NOMO-1 treated with DMSO at 0.1 percent for 48 hours (cell line): ENCODE measurements around the gene LRRC28.
"Not testable (repeated sequence)": the region's sequence is repeated elsewhere in the genome, so short reads cannot be mapped to it uniquely, and the experiment has no call there.

Source experiments
- DNase-seq: peaks from one replicate; lab custom pipeline; 2025; ENCODE audit not compliant: unreplicated experiment; lab: John Stamatoyannopoulos, UW

The LRRC28 gene

DNA sequence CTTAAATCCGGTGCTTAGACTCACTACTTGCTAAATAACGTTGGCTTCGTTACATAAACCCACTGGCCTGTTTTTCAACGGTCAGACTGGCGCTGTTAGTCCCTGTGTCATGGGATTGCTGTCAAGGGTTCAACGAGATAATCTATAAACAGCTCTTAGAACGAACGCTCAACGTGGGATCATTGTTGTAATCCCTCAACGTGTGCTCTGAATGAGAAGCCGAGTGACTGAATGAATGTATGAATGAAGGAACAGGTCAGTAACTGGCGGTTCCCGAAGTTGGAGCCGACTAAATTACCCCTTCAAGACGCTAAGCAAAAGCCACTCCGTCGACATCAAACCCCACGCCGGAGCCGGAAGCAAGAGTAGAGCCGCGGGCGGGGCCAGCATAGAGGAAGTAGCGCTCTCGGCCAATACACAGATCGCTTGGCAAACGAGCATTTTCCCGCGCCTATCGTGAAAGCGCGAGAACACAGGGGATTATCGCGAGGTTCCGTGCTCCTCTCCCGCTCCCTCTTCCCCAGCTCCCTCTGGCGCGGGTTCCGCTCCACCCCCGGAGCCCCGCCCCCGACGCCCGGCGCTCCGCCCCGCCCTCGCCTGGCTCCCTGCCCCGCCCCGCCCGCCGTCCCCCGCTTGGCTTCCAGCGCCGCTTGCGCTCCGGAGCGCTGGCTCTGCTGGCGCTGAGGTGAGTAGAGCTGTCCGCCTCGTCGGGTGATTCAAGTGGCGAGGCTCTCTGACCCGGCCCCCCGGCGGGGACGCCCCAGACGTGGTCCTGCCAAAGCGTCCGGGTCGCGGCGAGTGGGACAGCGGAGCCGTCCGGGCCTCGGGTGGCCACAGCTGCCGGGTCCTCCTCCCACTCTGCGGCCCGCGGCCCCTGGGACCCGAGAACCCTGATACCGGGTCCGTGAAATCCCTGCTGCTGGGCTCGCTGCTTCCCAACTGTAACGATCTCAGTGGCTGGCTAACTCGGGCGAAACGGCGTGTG lies at the start of gene LRRC28:
Gene LRRC28, plus strand, starts transcription at position 625 of the 985 bp plus-strand sequence. CDS start 4,477 bp downstream, outside the sequence.
- DNase-seq, result peak; percentile 98

DNA sequence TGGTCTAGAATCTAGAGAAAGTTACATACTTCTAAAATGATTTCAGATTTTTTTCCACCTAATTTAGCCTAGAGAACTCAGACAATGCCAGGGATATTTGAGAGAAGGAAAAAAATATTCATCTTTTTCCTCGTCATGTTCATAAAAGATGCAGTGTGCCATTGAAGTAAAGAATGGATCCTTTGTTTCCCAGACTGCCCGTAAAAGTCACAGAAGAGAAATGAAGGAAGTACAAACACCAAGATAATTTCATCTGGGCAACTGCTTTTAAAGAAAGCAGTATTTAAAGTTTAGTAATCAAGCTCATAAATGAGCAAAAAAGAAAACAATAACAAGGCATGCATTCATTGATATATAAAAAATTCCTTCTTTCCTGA lies 49.1 kb upstream of the LRRC28 start:
- no peak for DNase-seq

- DNase-seq, result no peak
Observed at GRCh38 chr15:99207672-99208071, 43.6 kb upstream of the LRRC28 start.

DNA sequence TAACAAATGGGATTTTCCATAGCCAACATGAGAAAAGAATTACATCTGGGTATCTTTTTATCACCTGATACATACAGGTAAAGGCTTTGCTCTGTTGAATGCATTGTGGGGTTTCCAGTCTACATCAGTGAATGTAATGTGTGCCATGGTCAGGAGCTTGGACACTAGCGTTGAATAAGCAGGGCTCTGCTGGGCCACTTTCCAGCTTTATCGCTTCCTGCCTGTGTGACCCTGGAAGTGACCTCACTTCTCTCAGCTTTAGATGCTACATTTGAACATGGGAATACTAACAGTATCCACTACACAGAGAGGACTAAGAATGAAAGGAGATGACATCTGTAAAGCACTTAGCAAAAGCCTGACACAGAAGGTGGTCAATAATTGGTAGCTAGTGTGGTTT lies 42.0 kb upstream of the LRRC28 start:
- no peak for DNase-seq

DNA sequence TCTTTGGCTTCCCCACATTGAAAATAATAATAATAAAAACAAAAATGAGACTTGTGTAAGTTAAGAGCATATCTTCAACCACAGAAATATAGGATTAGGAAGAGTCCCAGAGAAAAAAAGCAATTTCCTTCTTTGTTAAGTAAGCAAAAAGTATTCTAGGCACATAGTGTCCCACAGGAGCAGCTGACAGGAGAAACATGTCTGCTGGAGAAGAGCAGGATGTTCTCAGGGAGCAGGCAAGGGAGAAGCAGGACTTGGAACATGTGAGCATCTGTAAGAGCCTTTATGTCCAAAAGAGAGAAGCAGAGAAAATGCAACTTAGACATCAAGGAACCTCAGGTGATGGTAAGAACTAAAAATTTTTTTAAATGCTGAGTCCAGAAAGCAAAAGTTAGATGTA lies 40.9 kb upstream of the LRRC28 start:
- no peak for DNase-seq

GRCh38 chr15:99211926-99212325 lies 39.4 kb upstream of the LRRC28 start:
- no peak for DNase-seq

DNA sequence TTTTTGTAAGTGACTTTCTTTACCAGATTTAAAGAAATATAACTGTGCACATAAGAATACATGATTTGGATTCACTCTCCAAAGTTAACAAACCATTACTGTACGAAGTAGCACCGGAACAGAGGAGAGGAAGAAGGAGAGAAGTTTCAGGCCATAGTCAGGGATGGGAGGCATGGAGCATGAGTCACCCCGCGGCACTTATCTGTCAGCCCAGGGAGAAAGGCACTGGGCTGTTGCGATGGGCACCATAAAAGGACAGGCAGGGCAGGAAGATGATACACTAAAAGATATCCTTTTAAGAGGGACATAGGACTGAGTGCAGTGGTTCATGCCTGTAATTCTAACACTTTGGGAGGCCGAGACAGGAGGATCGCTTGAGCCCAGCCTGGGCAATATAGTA lies 38.9 kb upstream of the LRRC28 start:
- DNase-seq, result no peak

DNA sequence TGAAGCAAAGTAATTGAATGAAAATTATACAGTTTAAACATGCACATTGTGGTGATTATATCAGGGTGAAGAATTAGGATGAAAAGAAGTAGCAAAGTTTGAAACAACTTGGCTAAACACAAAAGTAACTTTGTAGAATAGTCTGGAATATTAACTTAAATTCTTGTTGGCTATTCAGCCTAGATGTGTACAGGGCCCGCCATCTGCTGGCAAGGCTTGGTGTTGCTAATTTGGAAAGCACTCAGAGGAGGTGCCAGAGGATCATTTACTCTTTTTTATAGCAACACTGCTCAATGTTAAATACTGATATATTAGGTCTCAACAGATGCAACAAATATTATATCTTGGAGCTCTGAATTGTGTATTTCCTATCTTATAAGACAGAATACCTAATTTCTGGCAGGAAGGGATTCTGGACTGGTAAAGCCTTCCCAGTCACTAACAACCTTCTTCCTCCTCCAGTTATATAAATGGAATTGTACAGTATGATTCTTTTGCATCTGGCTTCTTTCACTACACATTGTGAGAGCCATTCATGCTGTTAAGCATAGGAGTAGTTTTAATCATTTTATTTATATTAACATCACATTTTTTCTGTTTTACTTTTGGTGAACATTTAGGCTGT lies 38.0 kb upstream of the LRRC28 start:
- peak; percentile 6 for DNase-seq

- DNase-seq, result no peak
Observed at GRCh38 chr15:99224372-99225214, 26.7 kb upstream of the LRRC28 start.

- no peak for DNase-seq
Observed at GRCh38 chr15:99226802-99227201, 24.5 kb upstream of the LRRC28 start.

GRCh38 chr15:99228120-99228770 lies 23.0 kb upstream of the LRRC28 start:
- DNase-seq, result no peak

- DNase-seq, result no peak
Observed at GRCh38 chr15:99230867-99231266, 20.4 kb upstream of the LRRC28 start.

DNA sequence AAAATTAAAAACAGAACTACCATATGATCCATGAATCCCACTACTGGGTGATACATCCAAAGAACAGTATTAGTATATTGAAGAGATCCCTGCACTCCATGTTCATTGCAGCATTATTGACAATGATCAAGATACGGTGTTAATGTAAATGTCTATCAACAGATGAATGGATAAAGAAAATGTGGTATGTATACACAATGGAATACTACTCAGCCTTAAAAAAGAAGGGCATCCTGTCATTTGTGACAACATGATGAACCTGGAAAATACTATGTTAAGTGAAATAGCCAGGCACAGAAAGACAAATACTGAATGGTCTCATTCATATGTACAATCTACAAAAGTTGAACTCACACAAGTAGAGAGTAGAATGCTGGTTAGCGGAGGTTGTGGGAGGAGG lies 18.5 kb upstream of the LRRC28 start:
- DNase-seq, result no peak

GRCh38 chr15:99234160-99234559 lies 17.1 kb upstream of the LRRC28 start:
- not testable (repeated sequence) for DNase-seq

DNA sequence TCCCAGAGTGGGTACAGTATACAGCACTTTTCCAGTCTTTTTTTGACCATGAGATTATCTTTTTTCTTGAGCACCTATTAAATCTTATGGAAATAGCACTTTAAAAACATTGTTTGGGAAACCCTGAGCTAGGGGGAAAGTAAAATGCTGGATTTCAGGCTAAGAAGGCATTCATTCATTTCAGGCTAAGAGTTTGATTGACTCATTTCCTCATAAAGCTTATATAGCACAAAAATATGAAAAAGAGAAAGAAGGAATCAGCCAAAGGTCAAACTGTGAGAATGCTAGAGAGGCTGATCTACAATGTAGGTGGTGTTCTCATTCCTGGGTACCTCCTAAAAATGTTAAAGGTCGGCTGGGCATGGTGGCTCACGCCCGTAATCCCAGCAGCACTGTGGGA lies 12.4 kb upstream of the LRRC28 start:
- no peak for DNase-seq

DNA sequence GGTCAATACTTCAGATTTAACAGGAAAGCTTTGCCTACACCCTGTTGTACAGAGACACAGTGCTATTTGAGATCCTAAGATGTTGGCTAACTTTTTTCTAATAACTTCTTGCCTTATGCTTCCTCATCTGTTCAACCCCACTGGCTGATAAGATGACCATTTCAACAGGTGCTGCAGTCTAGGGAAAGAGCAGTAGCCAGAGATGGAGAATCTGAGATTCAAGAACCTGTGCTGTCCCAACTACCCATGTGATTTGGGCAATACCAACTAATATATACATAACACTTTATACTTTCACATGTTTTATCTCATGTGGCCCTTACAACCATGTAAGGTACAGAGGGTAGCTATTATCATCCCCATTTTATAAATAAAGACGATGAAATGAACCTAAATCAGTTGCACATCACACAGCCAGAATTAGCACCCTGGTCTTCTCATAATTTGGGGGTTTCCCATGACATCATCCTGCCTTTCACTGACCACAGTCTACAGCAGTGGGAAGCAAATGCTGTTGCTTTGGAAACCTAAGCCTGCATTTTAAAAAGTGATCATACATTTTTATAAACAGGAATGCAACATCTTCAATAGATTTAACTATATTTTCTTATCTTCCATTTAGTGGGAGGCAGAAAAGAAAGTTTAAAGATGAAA lies 11.6 kb upstream of the LRRC28 start:
- DNase-seq, result no peak

- DNase-seq, result no peak
Observed at GRCh38 chr15:99241752-99242151, 9.5 kb upstream of the LRRC28 start.

DNA sequence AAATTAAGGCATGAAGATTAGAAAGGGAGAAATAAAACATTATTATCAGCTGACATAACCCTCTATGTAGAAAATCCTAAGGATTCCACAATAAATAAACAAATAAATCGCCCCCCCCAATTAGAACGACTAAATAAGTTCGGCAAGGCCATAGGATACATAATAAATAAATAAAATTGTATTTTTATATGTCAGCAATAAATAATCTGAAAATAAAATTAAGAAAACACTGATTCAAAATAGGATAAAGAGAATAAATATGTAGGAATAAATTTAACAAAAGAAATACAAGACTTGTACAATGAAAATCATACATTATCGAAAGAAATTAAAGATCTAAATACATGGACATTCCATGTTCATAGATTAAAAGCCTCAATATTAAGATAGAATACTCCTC lies 7.0 kb upstream of the LRRC28 start:
- no peak for DNase-seq

DNA sequence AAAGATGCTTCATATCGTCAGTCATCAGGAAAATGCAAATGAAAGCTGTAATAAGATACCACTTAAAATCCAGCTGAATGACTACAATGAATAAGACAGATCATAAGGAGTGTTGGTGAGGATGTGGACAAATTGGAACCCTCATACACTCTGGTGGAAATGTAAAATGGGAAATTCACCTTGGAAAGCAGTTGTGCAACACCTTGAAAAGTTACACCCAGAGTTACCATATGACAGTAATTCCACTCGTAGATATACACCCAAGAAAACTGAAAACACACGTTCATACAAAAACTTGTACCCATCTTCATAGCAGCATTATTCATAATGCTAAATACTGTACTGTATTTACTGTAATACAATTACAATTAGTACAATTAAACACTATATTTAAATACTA lies 4.2 kb upstream of the LRRC28 start:
- DNase-seq, result no peak

DNA sequence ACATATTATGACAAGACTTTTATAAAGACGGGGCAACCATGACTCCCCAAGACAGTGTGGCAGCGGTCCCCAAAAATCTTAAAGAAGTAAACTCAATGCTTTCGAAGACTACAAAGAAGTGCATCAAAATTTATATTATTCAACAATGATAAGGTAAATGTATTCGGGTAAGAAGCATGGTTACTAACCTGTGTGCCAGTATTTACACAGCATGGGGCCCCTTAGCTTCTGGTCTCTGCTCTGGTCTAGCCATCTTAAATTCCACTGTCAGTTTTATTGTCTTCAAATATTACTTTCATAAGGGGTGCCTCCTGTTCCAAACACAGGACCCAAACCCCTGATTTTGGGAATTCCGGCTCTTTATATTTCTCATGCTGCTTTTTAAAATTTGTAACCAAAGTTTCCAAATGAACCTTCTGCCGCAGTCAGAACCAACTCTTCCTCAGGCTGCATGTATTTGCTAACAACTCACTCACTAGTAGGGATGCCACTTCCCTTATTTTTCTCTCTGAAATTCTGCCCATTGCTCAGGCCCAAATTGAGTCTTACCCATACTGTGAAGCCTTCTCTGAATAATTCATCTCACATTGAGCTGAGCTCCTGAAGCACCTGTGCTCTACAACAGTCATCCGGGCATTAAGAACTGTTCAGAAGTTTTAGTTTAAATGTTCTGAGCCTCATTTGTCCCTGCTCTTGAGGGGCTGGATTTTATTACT lies 3.1 kb upstream of the LRRC28 start:
- DNase-seq, result no peak
